NCI-H2081 treated with DMSO at 0.1 percent for 48 hours (cell line): Measurements from ENCODE around the gene PFKP.

Experiments
- DNase-seq: peaks from one replicate; lab custom pipeline; 2025; lab: John Stamatoyannopoulos, UW

PFKP gene

GRCh38 chr10:3136336-3136735, 69.0 kb downstream of the PFKP start:
- no peak for DNase-seq

- no peak for DNase-seq
Measured at GRCh38 chr10:3136763-3137611, 69.6 kb downstream of the PFKP start.

- DNase-seq = no peak
Measured at GRCh38 chr10:3137958-3138726, 70.8 kb downstream of the PFKP start.

GRCh38 chr10:3139216-3139910, 72.0 kb downstream of the PFKP start:
- no peak for DNase-seq

- DNase-seq = no peak
Measured at GRCh38 chr10:3140280-3140679, 72.9 kb downstream of the PFKP start.

- no peak for DNase-seq
Measured at GRCh38 chr10:3141351-3142005, 74.1 kb downstream of the PFKP start.

GRCh38 chr10:3142146-3142875, 75.0 kb downstream of the PFKP start:
- no peak for DNase-seq

GRCh38 chr10:3143366-3143765, 76.0 kb downstream of the PFKP start:
- DNase-seq = no peak

- no peak for DNase-seq
Measured at GRCh38 chr10:3143791-3144434, 76.6 kb downstream of the PFKP start.

- DNase-seq = no peak
Measured at GRCh38 chr10:3145366-3145765, 78.0 kb downstream of the PFKP start.

GRCh38 chr10:3146289-3146688, 78.9 kb downstream of the PFKP start:
- DNase-seq = no peak

- DNase-seq = no peak
Measured at GRCh38 chr10:3147117-3147820, 79.9 kb downstream of the PFKP start.

- DNase-seq = no peak
Measured at GRCh38 chr10:3148041-3148440, 80.7 kb downstream of the PFKP start.

GRCh38 chr10:3148994-3149393, 81.6 kb downstream of the PFKP start:
- DNase-seq = no peak

GRCh38 chr10:3149918-3150317, 82.6 kb downstream of the PFKP start:
- DNase-seq = no peak

- DNase-seq = no peak
Measured at GRCh38 chr10:3150366-3150765, 83.0 kb downstream of the PFKP start.

- DNase-seq = no peak
Measured at GRCh38 chr10:3150961-3151360, 83.6 kb downstream of the PFKP start.

- no peak for DNase-seq
Measured at GRCh38 chr10:3151889-3152565, 84.7 kb downstream of the PFKP start.

- DNase-seq = no peak
Measured at GRCh38 chr10:3152566-3152935, 85.2 kb downstream of the PFKP start.

- DNase-seq = no peak
Measured at GRCh38 chr10:3154666-3155065, 87.3 kb downstream of the PFKP start.
